ENCODE data around the gene DNAH14. TPM values are rescaled to one million over a fixed set of nuclear protein-coding genes. Genes with fewer than 3 reads are reported as not detected.
"Not testable (repeated sequence)": the region's sequence is repeated elsewhere in the genome, so short reads cannot be mapped to it uniquely, and the experiment has no call there.

The DNAH14 gene
- total and polyA plus RNA-seq, 4 donors, result 16.4 to 54.0 (median 33.9) TPM

DNA sequence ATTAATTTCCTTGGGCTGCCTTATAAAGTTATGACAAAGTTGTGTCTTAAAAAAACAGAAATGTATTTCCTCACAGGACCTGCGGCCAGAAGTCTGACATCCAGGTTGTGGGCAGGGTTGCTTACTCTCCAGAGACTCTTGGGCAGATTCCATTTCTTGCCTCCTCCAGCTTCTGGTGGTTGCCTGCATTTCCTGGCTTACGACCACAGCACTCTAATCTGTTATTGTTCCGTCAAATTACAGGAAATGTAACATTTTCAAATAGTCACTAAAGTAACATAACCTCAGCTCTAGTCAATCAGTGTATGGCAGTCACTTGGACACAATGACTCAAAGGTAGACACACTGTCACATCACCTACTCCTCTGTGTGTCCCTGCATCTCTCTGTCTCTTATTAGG lies 226.8 kb downstream of the DNAH14 start:
- 97% methylated on average over 3 of the region's 3 CpGs for WGBS (ENCODE audit: insufficient coverage)
- no peak for DNase-seq (ENCODE audit: low read depth in 4 of 6, low spot score in 6 of 6)
- Histone ChIP-seq H3K27ac (ENCODE audit: low read depth, low read length) (no peak overlapping the region), H3K9me3 (ENCODE audit: control insufficient read depth, insufficient read depth, low read length) (no peaks in the 10 kb centered on the region), H3K4me1 (ENCODE audit: control insufficient read depth, insufficient read depth, low read length) (no peaks in the 10 kb centered on the region), H3K36me3 (ENCODE audit: control insufficient read depth, insufficient read depth, low read length) (no peaks in the 10 kb centered on the region), H3K27me3 (ENCODE audit: control insufficient read depth, insufficient read depth, low read length) (no peaks in the 10 kb centered on the region), H3K4me3 (ENCODE audit: low read depth, low read length) (no peak overlapping the region)

GRCh38 chr1:225158291-225158690 lies 228.8 kb downstream of the DNAH14 start:
- no peak for DNase-seq (ENCODE audit: low read depth in 4 of 6, low spot score in 6 of 6)
- no peaks in the 10 kb centered on the region for H3K36me3 ChIP-seq (ENCODE audit: control insufficient read depth, insufficient read depth, low read length)
- no peak overlapping the region for H3K4me3 ChIP-seq (ENCODE audit: low read depth, low read length)
- H3K9me3 ChIP-seq (ENCODE audit: control insufficient read depth, insufficient read depth, low read length), result peaks cover 2% of the 10 kb centered on the region
- no peaks in the 10 kb centered on the region for H3K4me1 ChIP-seq (ENCODE audit: control insufficient read depth, insufficient read depth, low read length)
- no CpG with 5 or more reads among the region's 4 CpGs for WGBS (ENCODE audit: insufficient coverage)
- H3K27ac ChIP-seq (ENCODE audit: low read depth, low read length), result no peak overlapping the region
- no peaks in the 10 kb centered on the region for H3K27me3 ChIP-seq (ENCODE audit: control insufficient read depth, insufficient read depth, low read length)

DNA sequence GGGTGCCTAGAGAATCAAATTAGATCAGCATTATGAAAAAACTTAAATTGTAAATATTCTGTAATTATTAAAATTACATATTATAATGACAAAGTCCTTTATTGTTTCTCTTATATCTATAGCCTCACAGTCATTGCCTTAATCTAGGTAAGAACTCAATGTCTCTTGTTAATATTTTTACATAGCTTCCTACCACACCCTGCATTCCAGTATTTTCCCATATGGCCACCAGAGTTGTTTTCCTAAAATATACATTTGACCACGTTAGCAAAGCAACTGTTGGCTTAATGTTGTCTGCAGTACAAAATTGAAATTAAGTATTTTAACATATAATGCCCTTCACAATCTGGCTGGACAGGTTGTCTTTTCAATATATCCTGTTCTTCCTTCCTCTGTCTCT lies 230.3 kb downstream of the DNAH14 start:
- H3K27me3 ChIP-seq (ENCODE audit: control insufficient read depth, insufficient read depth, low read length), result no peaks in the 10 kb centered on the region
- WGBS (ENCODE audit: insufficient coverage), result no CpG with 5 or more reads among the region's 1 CpG
- DNase-seq (ENCODE audit: low read depth in 4 of 6, low spot score in 6 of 6), result no peak
- peaks cover 2% of the 10 kb centered on the region for H3K9me3 ChIP-seq (ENCODE audit: control insufficient read depth, insufficient read depth, low read length)
- H3K27ac ChIP-seq (ENCODE audit: low read depth, low read length), result no peak overlapping the region
- H3K4me3 ChIP-seq (ENCODE audit: low read depth, low read length), result no peak overlapping the region
- H3K4me1 ChIP-seq (ENCODE audit: control insufficient read depth, insufficient read depth, low read length), result no peaks in the 10 kb centered on the region
- no peaks in the 10 kb centered on the region for H3K36me3 ChIP-seq (ENCODE audit: control insufficient read depth, insufficient read depth, low read length)

- WGBS (ENCODE audit: insufficient coverage), result 98% methylated on average over 3 of the region's 3 CpGs
- not testable (repeated sequence) for H3K27ac ChIP-seq (ENCODE audit: low read depth, low read length); H3K27me3 ChIP-seq (ENCODE audit: control insufficient read depth, insufficient read depth, low read length)
These were observed 247.9 kb downstream of the DNAH14 start for GRCh38 chr1:225177409-225177808.

DNA sequence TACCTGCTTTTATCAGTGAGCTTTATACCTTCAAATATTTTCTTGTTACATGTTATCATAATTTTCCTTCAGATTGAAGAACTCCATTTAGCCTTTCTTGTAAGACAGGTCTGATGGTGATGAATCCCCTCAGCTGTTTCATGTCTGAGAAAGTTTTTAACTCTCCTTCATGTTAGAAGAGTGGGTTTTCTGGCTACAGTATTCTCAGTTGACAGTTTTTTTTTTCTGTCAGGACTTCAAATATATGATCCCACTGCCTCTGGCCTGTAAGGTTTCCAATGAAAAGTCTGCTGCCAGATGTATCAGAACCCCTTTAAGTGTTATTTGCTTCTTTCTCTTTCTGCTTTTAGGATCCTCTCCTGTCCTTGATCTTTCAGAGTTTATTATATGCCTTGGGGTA lies 250.2 kb downstream of the DNAH14 start:
- no peaks in the 10 kb centered on the region for H3K4me1 ChIP-seq (ENCODE audit: control insufficient read depth, insufficient read depth, low read length)
- H3K27me3 ChIP-seq (ENCODE audit: control insufficient read depth, insufficient read depth, low read length), result no peaks in the 10 kb centered on the region
- DNase-seq (ENCODE audit: low read depth in 4 of 6, low spot score in 6 of 6), result no peak
- no peak overlapping the region for H3K4me3 ChIP-seq (ENCODE audit: low read depth, low read length)
- no peaks in the 10 kb centered on the region for H3K36me3 ChIP-seq (ENCODE audit: control insufficient read depth, insufficient read depth, low read length)
- no peak overlapping the region for H3K27ac ChIP-seq (ENCODE audit: low read depth, low read length)
- peaks cover 6% of the 10 kb centered on the region for H3K9me3 ChIP-seq (ENCODE audit: control insufficient read depth, insufficient read depth, low read length)

More at GRCh38 chr1:225177409-225177808, 247.9 kb downstream of the DNAH14 start:
- H3K4me3 ChIP-seq (ENCODE audit: low read depth, low read length); DNase-seq (ENCODE audit: low read depth in 4 of 6, low spot score in 6 of 6); H3K36me3 ChIP-seq (ENCODE audit: control insufficient read depth, insufficient read depth, low read length); H3K4me1 ChIP-seq (ENCODE audit: control insufficient read depth, insufficient read depth, low read length); H3K9me3 ChIP-seq (ENCODE audit: control insufficient read depth, insufficient read depth, low read length): not testable (repeated sequence)

DNA sequence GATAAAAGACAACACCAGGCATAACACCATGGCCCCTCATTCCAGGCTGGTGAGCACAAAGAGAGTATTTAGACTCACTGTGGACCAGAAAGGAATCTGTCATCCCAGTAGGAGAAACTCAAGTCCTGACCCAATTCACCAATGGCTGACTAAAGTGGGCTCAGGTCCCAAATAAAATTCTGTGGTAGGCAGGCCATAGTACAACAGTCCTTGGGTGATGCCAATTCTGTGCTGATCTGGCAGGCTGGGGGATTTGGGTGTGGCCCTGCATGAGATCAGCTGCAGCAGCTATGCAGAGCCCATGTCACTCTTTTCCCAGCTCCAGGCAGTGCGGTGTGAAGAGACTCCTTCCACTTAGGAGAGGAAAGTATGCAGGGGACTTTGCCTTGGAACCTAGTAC lies 253.2 kb downstream of the DNAH14 start:
- no peaks in the 10 kb centered on the region for H3K27me3 ChIP-seq (ENCODE audit: control insufficient read depth, insufficient read depth, low read length)
- H3K9me3 ChIP-seq (ENCODE audit: control insufficient read depth, insufficient read depth, low read length), result peaks cover 1% of the 10 kb centered on the region
- 100% methylated on average over 1 of the region's 1 CpG for WGBS (ENCODE audit: insufficient coverage)
- no peaks in the 10 kb centered on the region for H3K4me1 ChIP-seq (ENCODE audit: control insufficient read depth, insufficient read depth, low read length)
- no peaks in the 10 kb centered on the region for H3K36me3 ChIP-seq (ENCODE audit: control insufficient read depth, insufficient read depth, low read length)
- no peak overlapping the region for H3K27ac ChIP-seq (ENCODE audit: low read depth, low read length)
- no peak overlapping the region for H3K4me3 ChIP-seq (ENCODE audit: low read depth, low read length)
- no peak for DNase-seq (ENCODE audit: low read depth in 4 of 6, low spot score in 6 of 6)

GRCh38 chr1:225191199-225191753 lies 261.8 kb downstream of the DNAH14 start:
- no peak overlapping the region for H3K4me3 ChIP-seq (ENCODE audit: low read depth, low read length)

GRCh38 chr1:225201447-225201846 lies 272.0 kb downstream of the DNAH14 start:
- no peaks in the 10 kb centered on the region for H3K4me1 ChIP-seq (ENCODE audit: control insufficient read depth, insufficient read depth, low read length)
- H3K36me3 ChIP-seq (ENCODE audit: control insufficient read depth, insufficient read depth, low read length), result no peaks in the 10 kb centered on the region
- H3K9me3 ChIP-seq (ENCODE audit: control insufficient read depth, insufficient read depth, low read length), result peaks cover 1% of the 10 kb centered on the region
- no peak overlapping the region for H3K27ac ChIP-seq (ENCODE audit: low read depth, low read length)
- no peak for DNase-seq (ENCODE audit: low read depth in 4 of 6, low spot score in 6 of 6)
- H3K27me3 ChIP-seq (ENCODE audit: control insufficient read depth, insufficient read depth, low read length), result no peaks in the 10 kb centered on the region
- WGBS (ENCODE audit: insufficient coverage), result 71% methylated on average over 1 of the region's 3 CpGs
- H3K4me3 ChIP-seq (ENCODE audit: low read depth, low read length), result no peak overlapping the region

More at GRCh38 chr1:225191199-225191753, 261.8 kb downstream of the DNAH14 start:
- Histone ChIP-seq H3K27me3 (ENCODE audit: control insufficient read depth, insufficient read depth, low read length) (no peaks in the 10 kb centered on the region), H3K36me3 (ENCODE audit: control insufficient read depth, insufficient read depth, low read length) (no peaks in the 10 kb centered on the region), H3K27ac (ENCODE audit: low read depth, low read length) (no peak overlapping the region), H3K9me3 (ENCODE audit: control insufficient read depth, insufficient read depth, low read length) (peaks cover 2% of the 10 kb centered on the region), H3K4me1 (ENCODE audit: control insufficient read depth, insufficient read depth, low read length) (no peaks in the 10 kb centered on the region)
- no peak for DNase-seq (ENCODE audit: low read depth in 4 of 6, low spot score in 6 of 6)

GRCh38 chr1:225207791-225208190 lies 278.3 kb downstream of the DNAH14 start:
- no CpG with 5 or more reads among the region's 2 CpGs for WGBS (ENCODE audit: insufficient coverage)
- Histone ChIP-seq H3K27ac (ENCODE audit: low read depth, low read length) (no peak overlapping the region), H3K4me3 (ENCODE audit: low read depth, low read length) (no peak overlapping the region), H3K27me3 (ENCODE audit: control insufficient read depth, insufficient read depth, low read length) (no peaks in the 10 kb centered on the region), H3K36me3 (ENCODE audit: control insufficient read depth, insufficient read depth, low read length) (no peaks in the 10 kb centered on the region), H3K9me3 (ENCODE audit: control insufficient read depth, insufficient read depth, low read length) (peaks cover 4% of the 10 kb centered on the region), H3K4me1 (ENCODE audit: control insufficient read depth, insufficient read depth, low read length) (no peaks in the 10 kb centered on the region)
- DNase-seq (ENCODE audit: low read depth in 4 of 6, low spot score in 6 of 6), result no peak

DNA sequence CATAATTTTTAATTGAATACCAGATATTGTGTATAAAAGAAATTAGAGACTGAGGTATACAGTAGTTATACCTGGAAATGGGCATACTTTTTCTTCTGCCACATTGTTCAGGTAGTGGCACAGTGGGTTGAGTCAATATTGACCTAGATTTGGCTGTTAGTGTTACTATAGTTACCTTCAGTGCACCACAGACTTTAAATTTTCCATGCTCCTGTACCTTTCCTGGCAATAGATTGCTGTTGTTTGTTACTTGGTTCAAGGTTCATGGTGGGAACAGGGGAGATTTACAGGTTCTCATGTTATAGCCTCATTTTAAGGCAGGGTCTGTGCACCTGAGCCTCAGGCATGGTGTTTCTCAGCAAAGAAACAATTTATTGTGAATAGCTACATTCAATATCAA lies 279.7 kb downstream of the DNAH14 start:
- Histone ChIP-seq H3K4me3 (ENCODE audit: low read depth, low read length) (no peak overlapping the region), H3K36me3 (ENCODE audit: control insufficient read depth, insufficient read depth, low read length) (no peaks in the 10 kb centered on the region), H3K4me1 (ENCODE audit: control insufficient read depth, insufficient read depth, low read length) (no peaks in the 10 kb centered on the region), H3K9me3 (ENCODE audit: control insufficient read depth, insufficient read depth, low read length) (peaks cover 4% of the 10 kb centered on the region), H3K27me3 (ENCODE audit: control insufficient read depth, insufficient read depth, low read length) (no peaks in the 10 kb centered on the region), H3K27ac (ENCODE audit: low read depth, low read length) (no peak overlapping the region)
- no peak for DNase-seq (ENCODE audit: low read depth in 4 of 6, low spot score in 6 of 6)

Measured in spinal cord (tissue), 10 donors.